ENCODE measurements around the gene TRIM36. TPM values are rescaled to one million over a fixed set of nuclear protein-coding genes. Genes with fewer than 3 reads are reported as not detected.
A peak's percentile ranks its signal among the peaks of the same experiment; 100 is the strongest.

Gene TRIM36
- total RNA-seq, 1 donor from 2014 or later = 4.4 TPM

GRCh38 chr5:115170134-115170928 is 623 bp upstream of the TRIM36 start:
- H3K36me3 Mint-ChIP-seq (ENCODE audit: low read depth, unreplicated experiment) = peaks cover 10% of the 10 kb centered on the region
- FAIRE-seq = no peak
- peak; percentile 83 for TF ChIP-seq EZH2 (IDR thresholded peaks at IDR 0.05; ENCODE audit: insufficient read depth, low read length)
- TF ChIP-seq, protein P1, sequence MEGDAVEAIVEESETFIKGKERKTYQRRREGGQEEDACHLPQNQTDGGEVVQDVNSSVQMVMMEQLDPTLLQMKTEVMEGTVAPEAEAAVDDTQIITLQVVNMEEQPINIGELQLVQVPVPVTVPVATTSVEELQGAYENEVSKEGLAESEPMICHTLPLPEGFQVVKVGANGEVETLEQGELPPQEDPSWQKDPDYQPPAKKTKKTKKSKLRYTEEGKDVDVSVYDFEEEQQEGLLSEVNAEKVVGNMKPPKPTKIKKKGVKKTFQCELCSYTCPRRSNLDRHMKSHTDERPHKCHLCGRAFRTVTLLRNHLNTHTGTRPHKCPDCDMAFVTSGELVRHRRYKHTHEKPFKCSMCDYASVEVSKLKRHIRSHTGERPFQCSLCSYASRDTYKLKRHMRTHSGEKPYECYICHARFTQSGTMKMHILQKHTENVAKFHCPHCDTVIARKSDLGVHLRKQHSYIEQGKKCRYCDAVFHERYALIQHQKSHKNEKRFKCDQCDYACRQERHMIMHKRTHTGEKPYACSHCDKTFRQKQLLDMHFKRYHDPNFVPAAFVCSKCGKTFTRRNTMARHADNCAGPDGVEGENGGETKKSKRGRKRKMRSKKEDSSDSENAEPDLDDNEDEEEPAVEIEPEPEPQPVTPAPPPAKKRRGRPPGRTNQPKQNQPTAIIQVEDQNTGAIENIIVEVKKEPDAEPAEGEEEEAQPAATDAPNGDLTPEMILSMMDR (IDR thresholded peaks at IDR 0.05; ENCODE audit: insufficient read depth, low read depth, low read length) = no peak
- no peak for DNase-seq (ENCODE audit: low read depth)
- H3K27ac Mint-ChIP-seq (ENCODE audit: unreplicated experiment) = no peak overlapping the region
- peaks cover 7% of the 10 kb centered on the region for H3K9me3 Mint-ChIP-seq (ENCODE audit: unreplicated experiment)
- no peaks in the 10 kb centered on the region for H3K4me1 Mint-ChIP-seq (ENCODE audit: low read depth, unreplicated experiment)
- Histone ChIP-seq H3K9me3 (ENCODE audit: insufficient read depth, low read depth, low read length) (no peaks in the 10 kb centered on the region), H3K4me3 (ENCODE audit: insufficient read depth, low read depth, low read length) (peak overlapping the region; percentile 87), H2AFZ (ENCODE audit: low read depth, low read length) (peak overlapping the region; percentile 99), H3K79me2 (ENCODE audit: insufficient read depth, low read length) (no peaks in the 10 kb centered on the region), H3K4me1 (ENCODE audit: insufficient read depth, low read length) (peaks cover 8% of the 10 kb centered on the region), H3K4me2 (ENCODE audit: low read length) (peak overlapping the region; percentile 96), H3K27ac (ENCODE audit: low read depth, low read length) (no peak overlapping the region), H3K27me3 (ENCODE audit: insufficient read depth, low read length) (peaks cover 15% of the 10 kb centered on the region), H3K9ac (ENCODE audit: low read length) (peak overlapping the region; percentile 47), H3K36me3 (ENCODE audit: insufficient read depth, low read length) (no peaks in the 10 kb centered on the region), H4K20me1 (ENCODE audit: insufficient read depth, low read length) (no peaks in the 10 kb centered on the region)
- peaks cover 33% of the 10 kb centered on the region for H3K27me3 Mint-ChIP-seq (ENCODE audit: low read depth, unreplicated experiment)
- peak overlapping the region; percentile 86 for H3K4me3 Mint-ChIP-seq (ENCODE audit: unreplicated experiment)

DNA sequence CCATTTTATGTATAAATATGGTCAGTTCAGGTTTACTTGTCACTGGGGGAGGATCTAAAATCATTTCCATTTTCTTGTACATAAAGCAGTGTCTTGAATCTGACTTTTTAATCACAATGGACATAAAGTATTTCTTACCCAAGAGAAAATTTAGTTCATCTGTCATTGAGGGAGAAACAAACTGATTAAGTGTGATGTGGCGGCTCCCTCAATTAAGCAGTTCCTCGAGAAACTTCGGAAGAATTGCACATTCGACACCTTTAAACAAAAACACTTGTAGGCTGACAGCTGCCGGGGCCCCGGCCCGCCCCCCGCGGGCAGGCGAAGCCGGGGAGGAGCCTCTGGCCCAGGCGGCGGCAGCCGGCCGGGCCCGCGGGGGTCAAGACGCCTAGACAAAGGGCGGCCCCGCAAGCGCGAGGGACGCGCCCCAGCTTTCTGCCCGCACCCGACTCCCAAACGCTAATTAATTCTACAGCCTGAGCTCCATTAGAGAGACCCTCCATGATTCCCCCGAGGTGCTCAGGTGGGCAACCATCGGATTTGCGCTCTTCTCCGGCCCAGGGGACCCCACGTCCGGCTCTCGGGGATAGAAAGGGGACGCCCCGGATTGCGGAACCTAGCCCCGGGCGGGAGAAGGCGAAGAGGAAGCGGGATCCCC is 750 bp downstream of the TRIM36 start:
- H4K20me1 ChIP-seq (ENCODE audit: insufficient read depth, low read length) = no peaks in the 10 kb centered on the region
- TF ChIP-seq EZH2 (IDR thresholded peaks at IDR 0.05; ENCODE audit: insufficient read depth, low read length) = peak; percentile 37
- TF ChIP-seq, protein P1 (IDR thresholded peaks at IDR 0.05; ENCODE audit: insufficient read depth, low read depth, low read length) = no peak
- H3K27ac ChIP-seq (ENCODE audit: low read depth, low read length) = peak overlapping the region; percentile 40
- no peaks in the 10 kb centered on the region for H3K36me3 ChIP-seq (ENCODE audit: insufficient read depth, low read length)
- Mint-ChIP-seq H3K27ac (ENCODE audit: unreplicated experiment) (no peak overlapping the region), H3K4me3 (ENCODE audit: unreplicated experiment) (peak overlapping the region; percentile 86), H3K4me1 (ENCODE audit: low read depth, unreplicated experiment) (no peaks in the 10 kb centered on the region), H3K36me3 (ENCODE audit: low read depth, unreplicated experiment) (peaks cover 18% of the 10 kb centered on the region), H3K9me3 (ENCODE audit: unreplicated experiment) (peaks cover 7% of the 10 kb centered on the region), H3K27me3 (ENCODE audit: low read depth, unreplicated experiment) (peaks cover 26% of the 10 kb centered on the region)
- H3K9ac ChIP-seq (ENCODE audit: low read length) = peak overlapping the region; percentile 80
- H3K4me1 ChIP-seq (ENCODE audit: insufficient read depth, low read length) = peaks cover 8% of the 10 kb centered on the region
- peak overlapping the region; percentile 87 for H3K4me3 ChIP-seq (ENCODE audit: insufficient read depth, low read depth, low read length)
- no peaks in the 10 kb centered on the region for H3K79me2 ChIP-seq (ENCODE audit: insufficient read depth, low read length)
- H3K4me2 ChIP-seq (ENCODE audit: low read length) = peak overlapping the region; percentile 96
- H2AFZ ChIP-seq (ENCODE audit: low read depth, low read length) = peak overlapping the region; percentile 99
- H3K9me3 ChIP-seq (ENCODE audit: insufficient read depth, low read depth, low read length) = no peaks in the 10 kb centered on the region
- DNase-seq (ENCODE audit: low read depth) (no peak), FAIRE-seq (no peak)
- peaks cover 15% of the 10 kb centered on the region for H3K27me3 ChIP-seq (ENCODE audit: insufficient read depth, low read length)

Measured in astrocyte (in vitro differentiated cells and primary cell).